H1 (cell line): Measurements from ENCODE around the gene NEK10. TPM values are rescaled to one million over a fixed set of nuclear protein-coding genes. Genes with fewer than 3 reads are reported as not detected.

Experiments
- CTCF ChIA-PET: fragments of 300-600 bp; sonication (Branson Sonifier 250); formaldehyde crosslinking; loops from one replicate; lab custom pipeline; 2021; ENCODE audit not compliant: partially characterized antibody; lab: Charles Lee
- POLR2A ChIA-PET: fragments of 300-600 bp; sonication (Branson Sonifier 250); formaldehyde crosslinking; loops from one replicate; lab custom pipeline; 2021; ENCODE audit warnings: inconsistent platforms; ENCODE audit not compliant: partially characterized antibody; lab: Charles Lee
- DNase-seq, 2 experiments: peaks; one replicate each; pipeline versions ENCODE4 v3.0.0 to v3.0.0-alpha.2; 2010 to 2022; ENCODE audit warnings: low spot score in 2 of 2, low read depth in 1 of 2, mixed read lengths in 1 of 2
- FAIRE-seq: peaks from 2 replicates; lab custom pipeline; 2011; peaks lifted over from hg19 to GRCh38; lab: Jason Lieb, UNC
- H2AFZ ChIP-seq: 2 replicates; pipeline ENCODE4 v1.8.1; 2012; ENCODE audit warnings: low read length, inconsistent platforms
- H2AK5ac ChIP-seq: 2 replicates; pipeline ENCODE4 v1.6.1; 2013; ENCODE audit warnings: low read depth, low read length
- H2BK120ac ChIP-seq: replicated peaks from 2 replicates; pipeline ENCODE3; 2013; ENCODE audit warnings: low read depth, low read length, inconsistent platforms
- H2BK12ac ChIP-seq: 2 replicates; pipeline ENCODE4 v1.6.1; 2013; ENCODE audit warnings: low read depth, low read length
- H2BK15ac ChIP-seq: 2 replicates; pipeline ENCODE4 v1.6.1; 2013; ENCODE audit warnings: low read length
- H2BK20ac ChIP-seq: 2 replicates; pipeline ENCODE4 v1.6.1; 2013; ENCODE audit warnings: low read length
- H2BK5ac ChIP-seq: 2 replicates; pipeline ENCODE4 v1.6.1; 2013; ENCODE audit warnings: low read depth, low read length
- H3K14ac ChIP-seq: 2 replicates; pipeline ENCODE4 v1.6.1; 2013; ENCODE audit warnings: inconsistent platforms; ENCODE audit not compliant: insufficient read length
- H3K18ac ChIP-seq: 2 replicates; pipeline ENCODE4 v1.6.1; 2013; ENCODE audit warnings: low read length; ENCODE audit errors: extremely low read depth
- H3K23ac ChIP-seq: 2 replicates; pipeline ENCODE4 v1.6.1; 2013; ENCODE audit warnings: inconsistent platforms; ENCODE audit not compliant: insufficient read length
- H3K23me2 ChIP-seq: 2 replicates; pipeline ENCODE4 v1.6.1; 2013; ENCODE audit warnings: low read depth, low read length
- H3K27ac ChIP-seq: 2 replicates; pipeline ENCODE4 v1.6.1; 2011; ENCODE audit warnings: low read depth, low read length, inconsistent platforms
- H3K27me3 ChIP-seq, 4 experiments: replicated peaks in 1 of 4; 1 replicate in 1 of 4; 2 replicates in 3 of 4; pipeline versions ENCODE4 v1.6.1 to v1.8.1; 2011 to 2013; ENCODE audit warnings: low read length in 3 of 4, mild to moderate bottlenecking in 3 of 4, inconsistent platforms in 2 of 4, mixed read lengths in 2 of 4, moderate library complexity in 1 of 4; ENCODE audit not compliant: control insufficient read depth in 3 of 4, insufficient read depth in 3 of 4; ENCODE audit errors: extremely low read depth in 1 of 4
- H3K36me3 ChIP-seq, 4 experiments: 2 replicates each; pipeline versions ENCODE4 v1.6.1 to v1.8.1; 2011 to 2013; ENCODE audit warnings: mild to moderate bottlenecking in 4 of 4, low read length in 3 of 4, moderate library complexity in 2 of 4, control low read depth in 1 of 4, inconsistent platforms in 1 of 4; ENCODE audit not compliant: insufficient read depth in 4 of 4, control insufficient read depth in 2 of 4
- H3K4ac ChIP-seq: replicated peaks from 2 replicates; pipeline ENCODE3; 2013; ENCODE audit warnings: low read length, low read depth, mixed read lengths, inconsistent platforms; ENCODE audit not compliant: insufficient read length
- H3K4me1 ChIP-seq, 4 experiments: replicated peaks in 1 of 4; 1 replicate in 1 of 4; 2 replicates in 3 of 4; pipeline versions ENCODE4 v1.6.1 to v1.8.1; 2011 to 2013; ENCODE audit warnings: low read length in 3 of 4, inconsistent platforms in 2 of 4, mixed read lengths in 1 of 4; ENCODE audit not compliant: insufficient read depth in 4 of 4, control insufficient read depth in 3 of 4
- H3K4me2 ChIP-seq, 2 experiments: 2 replicates each; pipeline versions ENCODE4 v1.6.1 to v1.8.1; 2011 to 2013; ENCODE audit warnings: low read depth in 2 of 2, low read length in 2 of 2, control low read depth in 1 of 2, inconsistent platforms in 1 of 2, mild to moderate bottlenecking in 1 of 2; ENCODE audit not compliant: insufficient read depth in 1 of 2
- H3K4me3 ChIP-seq, 4 experiments: fragments of 200-600, 300-600 bp in 1 of 4; sonication (generic), shearing (Covaris generic), sonication (Bioruptor Twin) in 1 of 4; 2 replicates each; pipeline versions ENCODE4 v1.5.1 to v1.8.1; 2011 to 2016; ENCODE audit warnings: low read length in 4 of 4, low read depth in 3 of 4, control low read depth in 2 of 4, inconsistent platforms in 2 of 4, mild to moderate bottlenecking in 2 of 4, mixed read lengths in 1 of 4, moderate library complexity in 1 of 4; ENCODE audit not compliant: insufficient read depth in 2 of 4; ENCODE audit errors: extremely low read depth in 1 of 4
- H3K56ac ChIP-seq: replicated peaks from 2 replicates; pipeline ENCODE3; 2013; ENCODE audit warnings: low read depth, mild to moderate bottlenecking, mixed read lengths, low read length, inconsistent platforms; ENCODE audit not compliant: insufficient read length
- H3K79me1 ChIP-seq: 2 replicates; pipeline ENCODE4 v1.6.1; 2013; ENCODE audit warnings: low read depth, low read length, control low read depth
- H3K79me2 ChIP-seq, 2 experiments: 2 replicates each; pipeline versions ENCODE4 v1.6.1 to v1.8.1; 2012 to 2013; ENCODE audit warnings: low read length in 2 of 2, mild to moderate bottlenecking in 2 of 2, inconsistent platforms in 1 of 2; ENCODE audit not compliant: insufficient read depth in 2 of 2, control insufficient read depth in 1 of 2
- H3K9ac ChIP-seq, 4 experiments: replicated peaks in 1 of 4; 1 replicate in 1 of 4; 2 replicates in 3 of 4; pipeline versions ENCODE4 v1.6.1 to v1.8.1; 2011 to 2013; ENCODE audit warnings: low read depth in 3 of 4, low read length in 3 of 4, control low read depth in 2 of 4, mild to moderate bottlenecking in 2 of 4, moderate library complexity in 2 of 4, inconsistent platforms in 1 of 4; ENCODE audit errors: extremely low read depth in 1 of 4
- H3K9me3 ChIP-seq, 2 experiments: 2 replicates each; pipeline versions ENCODE4 v1.6.1 to v1.8.1; 2012 to 2013; ENCODE audit warnings: mild to moderate bottlenecking in 2 of 2, moderate library complexity in 2 of 2, control low read depth in 1 of 2, inconsistent platforms in 1 of 2, low read depth in 1 of 2, low read length in 1 of 2, mixed read lengths in 1 of 2; ENCODE audit not compliant: insufficient read depth in 2 of 2
- H4K20me1 ChIP-seq, 2 experiments: replicated peaks in 1 of 2; 2 replicates each; pipeline versions ENCODE3 to v1.8.1; 2011 to 2013; ENCODE audit warnings: inconsistent platforms in 2 of 2, low read length in 2 of 2, mild to moderate bottlenecking in 1 of 2; ENCODE audit not compliant: insufficient read depth in 2 of 2, control insufficient read depth in 1 of 2
- H4K5ac ChIP-seq: 2 replicates; pipeline ENCODE4 v1.6.1; 2013; ENCODE audit warnings: low read length, low read depth, mixed read lengths, inconsistent platforms; ENCODE audit not compliant: insufficient read length
- H4K8ac ChIP-seq: 2 replicates; pipeline ENCODE4 v1.8.0; 2013; ENCODE audit warnings: mild to moderate bottlenecking, moderate library complexity, low read length, inconsistent platforms; ENCODE audit not compliant: insufficient read depth; ENCODE audit errors: extremely low read depth
- H4K91ac ChIP-seq: replicated peaks from 2 replicates; pipeline ENCODE3; 2013; ENCODE audit warnings: low read length, mixed read lengths, inconsistent platforms; ENCODE audit not compliant: insufficient read length
- JUND ChIP-seq: IDR thresholded peaks from 2 replicates; pipeline ENCODE4 v1.6.1; 2011; ENCODE audit warnings: mild to moderate bottlenecking, improper control_type of control experiment, low read length
- MAFK ChIP-seq: IDR thresholded peaks from 2 replicates; pipeline ENCODE4 v1.6.1; 2012; ENCODE audit warnings: low read depth, mild to moderate bottlenecking, improper control_type of control experiment, low read length
- WGBS, 2 experiments: shearing (Covaris generic) in 1 of 2; methylation state at CpG; one replicate each; pipeline versions ENCODE4 v1.1.6 to v1.1.7; 2013 to 2015; ENCODE audit warnings: low lambda C conversion rate in 2 of 2, mixed read lengths in 2 of 2, inconsistent platforms in 1 of 2, low coverage in 1 of 2, missing lambda C conversion rate in 1 of 2; ENCODE audit not compliant: insufficient replicate concordance in 2 of 2, insufficient coverage in 1 of 2, insufficient read length in 1 of 2; ENCODE audit errors: extremely low coverage in 1 of 2, missing lambda C conversion rate in 1 of 2; 5-methylcytosine and 5-hydroxymethylcytosine counted together
- polyA plus RNA-seq, 7 experiments: library from polyadenylated mRNA; depleted of rRNA in 3 of 7; stranded (reverse) in 5 of 7; unstranded in 2 of 7; fragments of >200 nt in 5 of 7; fragments of 200-250 nt in 2 of 7; gene quantifications; 1 replicate in 5 of 7; 2 replicates in 1 of 7; 4 replicates in 1 of 7; pipeline versions ENCODE4 v1.2.1 to v1.2.3, GENCODE V29; 2011 to 2013; ENCODE audit warnings: missing spikeins in 2 of 7, mixed read lengths in 2 of 7
- total RNA-seq: library from RNA; stranded (reverse); fragmentation: NEBNext Ultra II Directional; extraction: Animal tissue kit (Norgen Biotek cat#: 25700); gene quantifications from 2 replicates; pipeline ENCODE4 v1.2.1, GENCODE V29; 2021

The NEK10 gene
- total and polyA plus RNA-seq, 2 of the 8 experiments (the other 6 are each of a cell fraction or from before 2014, with no cell fraction given), result 0.18 to 0.50 TPM

- no peak overlapping the region for H2AFZ ChIP-seq
- no peaks in the 10 kb centered on the region; a peak in 1 of 4 replicates for H3K9me3 ChIP-seq
- no peak overlapping the region for H2BK120ac ChIP-seq
- H3K79me1 ChIP-seq, result no peaks in the 10 kb centered on the region; the same call in 1 of the 2 replicates
- 89% methylated on average over 8 of the region's 8 CpGs; no CpG with 5 or more reads in 1 of the 2 experiments for WGBS, 2 experiments
- no peak for DNase-seq
- H3K27me3 ChIP-seq, result peaks cover 0 to 1% (median 0%) of the 10 kb centered on the region in 4 experiments; a peak in 1 of 7 replicates
- H2BK15ac ChIP-seq, result no peak overlapping the region
- FAIRE-seq, result no peak
- H2BK5ac ChIP-seq, result no peak overlapping the region
- no peaks in the 10 kb centered on the region; the same call in 1 of the 2 replicates for H3K23me2 ChIP-seq
- H3K14ac ChIP-seq, result no peak overlapping the region
- H3K4me2 ChIP-seq, result no peak overlapping the region
- H3K27ac ChIP-seq, result no peak overlapping the region
- H4K91ac ChIP-seq, result no peak overlapping the region
- no peak overlapping the region for H3K4me3 ChIP-seq
- TF ChIP-seq JUND (no peak), MAFK (peak; percentile 63)
- no peak overlapping the region for H2BK20ac ChIP-seq
- ChIA-PET POLR2A (interaction anchor here (1.3 kb wide), 1 partner anchor 10 kb away, joined by 4 read pairs; no protein-coding TSS in a partner anchor), CTCF (interaction anchor here (0.6 to 1.7 kb wide), 5 partner anchors 13 to 618 kb away, joined by 3 to 5 read pairs (median 4); no protein-coding TSS in a partner anchor)
- H4K5ac ChIP-seq, result no peak overlapping the region
- H4K20me1 ChIP-seq, result no peaks in the 10 kb centered on the region
- no peak overlapping the region for H4K8ac ChIP-seq
- H3K9ac ChIP-seq, result no peak overlapping the region
- H2BK12ac ChIP-seq, result no peak overlapping the region
- no peak overlapping the region for H3K4ac ChIP-seq
- H3K4me1 ChIP-seq, result no peaks in the 10 kb centered on the region
- no peak overlapping the region for H3K18ac ChIP-seq
- no peak overlapping the region for H3K56ac ChIP-seq
- no peak overlapping the region for H2AK5ac ChIP-seq
- H3K23ac ChIP-seq, result no peak overlapping the region
- peaks cover 0 to 4% (median 0%) of the 10 kb centered on the region in 4 experiments; a peak in 1 of 8 replicates for H3K36me3 ChIP-seq
- no peaks in the 10 kb centered on the region for H3K79me2 ChIP-seq
Observed at GRCh38 chr3:27326629-27327545, 42.3 kb downstream of the NEK10 start.
